ENCODE results near the gene ZNF322.

The ZNF322 gene

GRCh38 chr6:26592649-26593048 is 66.9 kb downstream of the ZNF322 start:
- Histone ChIP-seq H3K27ac (ENCODE audit: insufficient read depth, low read depth, low read length, poor library complexity, severe bottlenecking) (no peak overlapping the region), H3K9me3 (ENCODE audit: control insufficient read depth, low read length) (no peaks in the 10 kb centered on the region), H3K4me1 (ENCODE audit: control insufficient read depth, insufficient read depth, low read length) (no peaks in the 10 kb centered on the region), H3K36me3 (ENCODE audit: control insufficient read depth, insufficient read depth, low read length) (no peaks in the 10 kb centered on the region), H3K27me3 (ENCODE audit: control insufficient read depth, insufficient read depth, low read length, poor library complexity, severe bottlenecking) (peaks cover 24% of the 10 kb centered on the region), H3K4me3 (ENCODE audit: insufficient read depth, low read depth, low read length) (no peak overlapping the region)
- 77 to 85% methylated on average over 3 to 4 of the region's 4 CpGs for WGBS, 2 experiments

- no peak overlapping the region for H3K27ac ChIP-seq (ENCODE audit: insufficient read depth, low read depth, low read length, poor library complexity, severe bottlenecking)
- H3K36me3 ChIP-seq (ENCODE audit: control insufficient read depth, insufficient read depth, low read length) = no peaks in the 10 kb centered on the region
- 90 to 94% methylated on average over 20 to 21 of the region's 21 CpGs for WGBS, 2 experiments
- no peaks in the 10 kb centered on the region for H3K9me3 ChIP-seq (ENCODE audit: control insufficient read depth, low read length)
- H3K4me3 ChIP-seq (ENCODE audit: insufficient read depth, low read depth, low read length) = no peak overlapping the region
- H3K4me1 ChIP-seq (ENCODE audit: control insufficient read depth, insufficient read depth, low read length) = no peaks in the 10 kb centered on the region
- H3K27me3 ChIP-seq (ENCODE audit: control insufficient read depth, insufficient read depth, low read length, poor library complexity, severe bottlenecking) = peaks cover 27% of the 10 kb centered on the region
Measured at GRCh38 chr6:26588965-26589364, 70.6 kb downstream of the ZNF322 start.
